ENCODE data around the gene EPC2.

GRCh38 chr2:148721520-148721931 is 77.0 kb downstream of the EPC2 start:
- TF ChIP-seq, protein P1, sequence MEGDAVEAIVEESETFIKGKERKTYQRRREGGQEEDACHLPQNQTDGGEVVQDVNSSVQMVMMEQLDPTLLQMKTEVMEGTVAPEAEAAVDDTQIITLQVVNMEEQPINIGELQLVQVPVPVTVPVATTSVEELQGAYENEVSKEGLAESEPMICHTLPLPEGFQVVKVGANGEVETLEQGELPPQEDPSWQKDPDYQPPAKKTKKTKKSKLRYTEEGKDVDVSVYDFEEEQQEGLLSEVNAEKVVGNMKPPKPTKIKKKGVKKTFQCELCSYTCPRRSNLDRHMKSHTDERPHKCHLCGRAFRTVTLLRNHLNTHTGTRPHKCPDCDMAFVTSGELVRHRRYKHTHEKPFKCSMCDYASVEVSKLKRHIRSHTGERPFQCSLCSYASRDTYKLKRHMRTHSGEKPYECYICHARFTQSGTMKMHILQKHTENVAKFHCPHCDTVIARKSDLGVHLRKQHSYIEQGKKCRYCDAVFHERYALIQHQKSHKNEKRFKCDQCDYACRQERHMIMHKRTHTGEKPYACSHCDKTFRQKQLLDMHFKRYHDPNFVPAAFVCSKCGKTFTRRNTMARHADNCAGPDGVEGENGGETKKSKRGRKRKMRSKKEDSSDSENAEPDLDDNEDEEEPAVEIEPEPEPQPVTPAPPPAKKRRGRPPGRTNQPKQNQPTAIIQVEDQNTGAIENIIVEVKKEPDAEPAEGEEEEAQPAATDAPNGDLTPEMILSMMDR (conservative IDR thresholded peaks at IDR 0.05; ENCODE audit: low read depth in 2 of 2) = no peak
- TF ChIP-seq REST (IDR thresholded peaks at IDR 0.05; ENCODE audit: unreplicated experiment) = no peak
- TF ChIP-seq POLR2AphosphoS5 (IDR thresholded peaks at IDR 0.05; ENCODE audit: low read depth) = no peak
- no peak for TF ChIP-seq EZH2 (IDR thresholded peaks at IDR 0.05; ENCODE audit: low read depth, unreplicated experiment)
- TF ChIP-seq NANOG (IDR thresholded peaks at IDR 0.05; ENCODE audit: borderline replicate concordance) = no peak
- TF ChIP-seq EZH2phosphoT487 (IDR thresholded peaks at IDR 0.05; ENCODE audit: unreplicated experiment) = no peak

Data from GM23338 (cell line).